Measurements from ENCODE around the gene ENOX1. TPM values are rescaled to one million over a fixed set of nuclear protein-coding genes. Genes with fewer than 3 reads are reported as not detected.
A peak's percentile ranks its signal among the peaks of the same experiment; 100 is the strongest.

Gene ENOX1
- total RNA-seq, 1 donor from 2014 or later = 2.0 TPM

DNA sequence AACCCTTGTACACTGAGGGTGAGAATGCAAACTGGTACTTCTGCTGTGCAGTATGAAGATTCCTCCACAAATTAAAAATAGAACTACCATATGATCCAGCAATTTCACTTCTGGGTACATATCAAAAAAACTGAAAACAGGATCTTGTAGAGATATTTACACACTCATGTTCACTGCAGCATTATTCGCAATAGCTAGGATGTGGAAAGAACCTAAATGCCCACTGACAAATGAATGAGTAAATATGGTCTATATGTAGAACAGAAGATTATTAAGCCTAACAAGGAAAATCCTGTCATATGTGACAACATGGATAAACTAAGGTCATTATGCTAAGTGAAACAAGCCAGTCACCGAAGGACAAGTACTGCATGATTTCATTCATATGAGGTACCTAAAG, 304.7 kb downstream of the ENOX1 start:
- TF ChIP-seq, protein P1, sequence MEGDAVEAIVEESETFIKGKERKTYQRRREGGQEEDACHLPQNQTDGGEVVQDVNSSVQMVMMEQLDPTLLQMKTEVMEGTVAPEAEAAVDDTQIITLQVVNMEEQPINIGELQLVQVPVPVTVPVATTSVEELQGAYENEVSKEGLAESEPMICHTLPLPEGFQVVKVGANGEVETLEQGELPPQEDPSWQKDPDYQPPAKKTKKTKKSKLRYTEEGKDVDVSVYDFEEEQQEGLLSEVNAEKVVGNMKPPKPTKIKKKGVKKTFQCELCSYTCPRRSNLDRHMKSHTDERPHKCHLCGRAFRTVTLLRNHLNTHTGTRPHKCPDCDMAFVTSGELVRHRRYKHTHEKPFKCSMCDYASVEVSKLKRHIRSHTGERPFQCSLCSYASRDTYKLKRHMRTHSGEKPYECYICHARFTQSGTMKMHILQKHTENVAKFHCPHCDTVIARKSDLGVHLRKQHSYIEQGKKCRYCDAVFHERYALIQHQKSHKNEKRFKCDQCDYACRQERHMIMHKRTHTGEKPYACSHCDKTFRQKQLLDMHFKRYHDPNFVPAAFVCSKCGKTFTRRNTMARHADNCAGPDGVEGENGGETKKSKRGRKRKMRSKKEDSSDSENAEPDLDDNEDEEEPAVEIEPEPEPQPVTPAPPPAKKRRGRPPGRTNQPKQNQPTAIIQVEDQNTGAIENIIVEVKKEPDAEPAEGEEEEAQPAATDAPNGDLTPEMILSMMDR (IDR thresholded peaks at IDR 0.05) = no peak
- H3K4me1 Mint-ChIP-seq (ENCODE audit: low read depth) = peaks cover 23% of the 10 kb centered on the region
- no peaks in the 10 kb centered on the region for H3K27me3 Mint-ChIP-seq (ENCODE audit: low read depth)
- H3K36me3 Mint-ChIP-seq (ENCODE audit: low read depth) = no peaks in the 10 kb centered on the region
- H3K4me3 Mint-ChIP-seq (ENCODE audit: unreplicated experiment) = no peak overlapping the region
- DNase-seq (ENCODE audit: low spot score) = no peak
- no peaks in the 10 kb centered on the region for H3K9me3 Mint-ChIP-seq (ENCODE audit: low read depth)
- no peak overlapping the region for H3K27ac Mint-ChIP-seq (ENCODE audit: unreplicated experiment)

DNA sequence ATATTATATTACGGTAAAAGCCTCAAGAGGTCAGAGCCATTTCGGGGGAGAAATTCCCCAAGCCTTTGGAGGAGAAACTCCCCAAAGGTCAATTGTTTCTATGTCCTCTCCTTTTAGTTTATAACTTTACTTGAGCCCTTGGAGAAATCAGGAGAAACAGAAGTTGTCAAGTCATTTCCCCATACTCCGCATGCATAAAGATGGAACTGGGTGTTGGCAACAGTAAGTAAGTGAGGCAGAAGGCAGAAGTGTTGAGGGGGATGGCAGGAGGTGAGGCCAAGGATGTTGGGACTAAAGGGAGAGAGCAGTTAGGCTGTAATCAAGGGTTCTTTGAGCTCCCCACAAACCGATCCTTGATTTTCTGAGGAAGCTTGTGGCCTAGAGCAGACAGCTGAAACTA, 307.9 kb downstream of the ENOX1 start:
- TF ChIP-seq, protein P1 (IDR thresholded peaks at IDR 0.05) = no peak
- peaks cover 25% of the 10 kb centered on the region for H3K4me1 Mint-ChIP-seq (ENCODE audit: low read depth)
- no peak overlapping the region for H3K4me3 Mint-ChIP-seq (ENCODE audit: unreplicated experiment)
- H3K27me3 Mint-ChIP-seq (ENCODE audit: low read depth) = no peaks in the 10 kb centered on the region
- no peak overlapping the region for H3K27ac Mint-ChIP-seq (ENCODE audit: unreplicated experiment)
- no peak for DNase-seq (ENCODE audit: low spot score)
- H3K9me3 Mint-ChIP-seq (ENCODE audit: low read depth) = no peaks in the 10 kb centered on the region
- H3K36me3 Mint-ChIP-seq (ENCODE audit: low read depth) = no peaks in the 10 kb centered on the region

GRCh38 chr13:43478211-43478610, 308.6 kb downstream of the ENOX1 start:
- no peaks in the 10 kb centered on the region for H3K27me3 Mint-ChIP-seq (ENCODE audit: low read depth)
- H3K4me3 Mint-ChIP-seq (ENCODE audit: unreplicated experiment) = no peak overlapping the region
- TF ChIP-seq, protein P1 (IDR thresholded peaks at IDR 0.05) = no peak
- H3K27ac Mint-ChIP-seq (ENCODE audit: unreplicated experiment) = no peak overlapping the region
- no peaks in the 10 kb centered on the region for H3K36me3 Mint-ChIP-seq (ENCODE audit: low read depth)
- no peak for DNase-seq (ENCODE audit: low spot score)
- no peaks in the 10 kb centered on the region for H3K9me3 Mint-ChIP-seq (ENCODE audit: low read depth)
- peaks cover 32% of the 10 kb centered on the region for H3K4me1 Mint-ChIP-seq (ENCODE audit: low read depth)

- Mint-ChIP-seq H3K4me3 (ENCODE audit: unreplicated experiment) (no peak overlapping the region), H3K36me3 (ENCODE audit: low read depth) (no peaks in the 10 kb centered on the region), H3K4me1 (ENCODE audit: low read depth) (peaks cover 58% of the 10 kb centered on the region), H3K9me3 (ENCODE audit: low read depth) (no peaks in the 10 kb centered on the region), H3K27me3 (ENCODE audit: low read depth) (no peaks in the 10 kb centered on the region), H3K27ac (ENCODE audit: unreplicated experiment) (no peak overlapping the region)
- TF ChIP-seq, protein P1 (IDR thresholded peaks at IDR 0.05) = no peak
- DNase-seq (ENCODE audit: low spot score) = no peak
Observed at GRCh38 chr13:43475140-43475539, 311.6 kb downstream of the ENOX1 start.

- no peaks in the 10 kb centered on the region for H3K27me3 Mint-ChIP-seq (ENCODE audit: low read depth)
- H3K4me3 Mint-ChIP-seq (ENCODE audit: unreplicated experiment) = no peak overlapping the region
- DNase-seq (ENCODE audit: low spot score) = no peak
- H3K9me3 Mint-ChIP-seq (ENCODE audit: low read depth) = no peaks in the 10 kb centered on the region
- peaks cover 52% of the 10 kb centered on the region for H3K4me1 Mint-ChIP-seq (ENCODE audit: low read depth)
- TF ChIP-seq, protein P1 (IDR thresholded peaks at IDR 0.05) = no peak
- peak overlapping the region; percentile 67 for H3K27ac Mint-ChIP-seq (ENCODE audit: unreplicated experiment)
- no peaks in the 10 kb centered on the region for H3K36me3 Mint-ChIP-seq (ENCODE audit: low read depth)
Observed at GRCh38 chr13:43473437-43473836, 313.3 kb downstream of the ENOX1 start.
